ENCODE results near the gene NRXN3.

DNA sequence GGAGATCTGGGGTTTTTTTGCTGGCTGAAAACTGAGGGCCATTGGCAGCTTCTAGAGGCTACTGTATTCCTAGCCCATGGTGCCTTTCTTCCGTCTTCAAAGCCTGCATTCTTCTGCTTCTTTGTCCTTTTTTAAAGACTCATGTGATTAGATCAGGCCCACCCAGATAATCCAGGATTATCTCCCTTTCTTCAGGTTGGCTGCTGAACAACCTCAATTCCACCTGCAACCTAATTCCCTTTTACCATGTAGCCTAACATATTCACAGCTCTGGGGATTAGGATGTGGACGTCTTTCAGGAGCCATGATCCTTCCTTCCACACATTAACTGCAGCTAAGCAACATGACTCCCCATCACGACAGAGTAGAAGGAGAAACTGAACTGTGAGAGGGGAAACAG is 1055.6 kb downstream of the NRXN3 start:
- TF ChIP-seq, protein P1, sequence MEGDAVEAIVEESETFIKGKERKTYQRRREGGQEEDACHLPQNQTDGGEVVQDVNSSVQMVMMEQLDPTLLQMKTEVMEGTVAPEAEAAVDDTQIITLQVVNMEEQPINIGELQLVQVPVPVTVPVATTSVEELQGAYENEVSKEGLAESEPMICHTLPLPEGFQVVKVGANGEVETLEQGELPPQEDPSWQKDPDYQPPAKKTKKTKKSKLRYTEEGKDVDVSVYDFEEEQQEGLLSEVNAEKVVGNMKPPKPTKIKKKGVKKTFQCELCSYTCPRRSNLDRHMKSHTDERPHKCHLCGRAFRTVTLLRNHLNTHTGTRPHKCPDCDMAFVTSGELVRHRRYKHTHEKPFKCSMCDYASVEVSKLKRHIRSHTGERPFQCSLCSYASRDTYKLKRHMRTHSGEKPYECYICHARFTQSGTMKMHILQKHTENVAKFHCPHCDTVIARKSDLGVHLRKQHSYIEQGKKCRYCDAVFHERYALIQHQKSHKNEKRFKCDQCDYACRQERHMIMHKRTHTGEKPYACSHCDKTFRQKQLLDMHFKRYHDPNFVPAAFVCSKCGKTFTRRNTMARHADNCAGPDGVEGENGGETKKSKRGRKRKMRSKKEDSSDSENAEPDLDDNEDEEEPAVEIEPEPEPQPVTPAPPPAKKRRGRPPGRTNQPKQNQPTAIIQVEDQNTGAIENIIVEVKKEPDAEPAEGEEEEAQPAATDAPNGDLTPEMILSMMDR (conservative IDR thresholded peaks at IDR 0.05; ENCODE audit: low read depth, low read length) = no peak
- TF ChIP-seq EZH2phosphoT487 (IDR thresholded peaks at IDR 0.05; ENCODE audit: borderline replicate concordance, low read length) = no peak
